WTC11 (cell line): ENCODE results near the gene PRR15L. TPM values are rescaled to one million over a fixed set of nuclear protein-coding genes. Genes with fewer than 3 reads are reported as not detected.

Experiments used
- ATAC-seq: fragments of 200-7000 bp; cut with Tn5 transposase; 2 replicates; pipeline ENCODE4 v1.10.0; 2021; ENCODE audit warnings: mild to moderate bottlenecking, moderate library complexity
- Bru-seq: library from RNA; stranded (reverse); fragments of 400-500 nt; gene quantifications from one replicate; lab custom pipeline; 2021; lab: Mats Ljungman, UMichigan
- CTCF ChIA-PET: fragments of 300-600 bp; sonication (Branson Sonifier 250); formaldehyde crosslinking; loops from one replicate; lab custom pipeline; 2021; ENCODE audit warnings: antibody characterized with exemption; lab: Charles Lee
- POLR2A ChIA-PET: fragments of 350-600 bp; sonication (Branson Sonifier 250); formaldehyde crosslinking; loops from one replicate; lab custom pipeline; 2021; ENCODE audit warnings: antibody characterized with exemption; lab: Charles Lee
- DNase-seq: peaks from one replicate; pipeline ENCODE4 v3.0.0; 2021; ENCODE audit warnings: low spot score
- H3K27ac Mint-ChIP-seq: 2 replicates; pipeline ENCODE4 v1.8.0; 2021; ENCODE audit warnings: mixed read lengths
- H3K27me3 Mint-ChIP-seq: 2 replicates; pipeline ENCODE4 v1.8.0; 2021; ENCODE audit warnings: low read depth, mild to moderate bottlenecking, moderate library complexity, mixed read lengths
- H3K36me3 Mint-ChIP-seq: 2 replicates; pipeline ENCODE4 v1.8.0; 2021; ENCODE audit warnings: mixed read lengths
- H3K4me1 Mint-ChIP-seq: 2 replicates; pipeline ENCODE4 v1.8.0; 2022; ENCODE audit warnings: mixed read lengths
- H3K4me3 Mint-ChIP-seq: 2 replicates; pipeline ENCODE4 v1.8.0; 2021; ENCODE audit warnings: mild to moderate bottlenecking, moderate library complexity, mixed read lengths
- H3K9me3 Mint-ChIP-seq: 2 replicates; pipeline ENCODE4 v1.8.0; 2021; ENCODE audit warnings: mixed read lengths
- ATF6 ChIP-seq: sonication (generic); formaldehyde crosslinking; IDR thresholded peaks from 2 replicates; pipeline ENCODE4 v1.8.1; 2023; ENCODE audit warnings: mild to moderate bottlenecking, missing genetic modification reagents
- CBFB ChIP-seq: sonication (generic); formaldehyde crosslinking; IDR thresholded peaks from 2 replicates; pipeline ENCODE4 v1.8.1; 2022; ENCODE audit warnings: mild to moderate bottlenecking, low read depth, missing genetic modification reagents
- CREB1 ChIP-seq: sonication (generic); formaldehyde crosslinking; IDR thresholded peaks from 2 replicates; pipeline ENCODE4 v1.8.0; 2023; ENCODE audit warnings: mild to moderate bottlenecking, missing genetic modification reagents
- NFATC4 ChIP-seq: fragments of 250-450 bp; sonication (Bioruptor Pico); IDR thresholded peaks from 2 replicates; pipeline ENCODE4 v1.9.0; 2021; ENCODE audit warnings: mild to moderate bottlenecking
- NFE2L1 ChIP-seq: sonication (generic); formaldehyde crosslinking; IDR thresholded peaks from 2 replicates; pipeline ENCODE4 v1.8.1; 2023; ENCODE audit warnings: missing genetic modification reagents
- PRDM15 ChIP-seq: sonication (generic); formaldehyde crosslinking; IDR thresholded peaks from 2 replicates; pipeline ENCODE4 v1.8.0; 2022; ENCODE audit warnings: missing genetic modification reagents
- TCF7 ChIP-seq: sonication (generic); formaldehyde crosslinking; IDR thresholded peaks from 2 replicates; pipeline ENCODE4 v1.8.0; 2022; ENCODE audit warnings: mild to moderate bottlenecking, low read depth, missing genetic modification reagents, moderate library complexity
- ZBTB21 ChIP-seq: sonication (generic); formaldehyde crosslinking; IDR thresholded peaks from 2 replicates; pipeline ENCODE4 v1.8.1; 2023; ENCODE audit warnings: mild to moderate bottlenecking, missing genetic modification reagents, borderline replicate concordance
- ZNF532 ChIP-seq: fragments of 250-450 bp; sonication (Bioruptor Pico); IDR thresholded peaks from 2 replicates; pipeline ENCODE4 v1.9.0; 2021; ENCODE audit warnings: mild to moderate bottlenecking, borderline replicate concordance
- long read RNA-seq, 3 experiments: library from RNA in 1 of 3; library from capped mRNA in 1 of 3; library from polyadenylated mRNA in 1 of 3; unstranded in 2 of 3; stranded (forward) in 1 of 3; transcript quantifications; one replicate each; pipeline ENCODE4 v2.0.0, GENCODE V29; 2021
- total RNA-seq: library from RNA; stranded (reverse); gene quantifications from 3 replicates; pipeline ENCODE4 v1.2.3, GENCODE V29; 2021
- TF ChIP-seq, protein P1 (sequence below): sonication (generic); formaldehyde crosslinking; IDR thresholded peaks from 2 replicates; pipeline ENCODE4 v1.8.1; 2023; ENCODE audit warnings: mild to moderate bottlenecking, missing genetic modification reagents
- TF ChIP-seq, protein P2 (sequence below): sonication (generic); formaldehyde crosslinking; IDR thresholded peaks from 2 replicates; pipeline ENCODE4 v1.8.1; 2022; ENCODE audit warnings: mild to moderate bottlenecking, missing genetic modification reagents, moderate library complexity, borderline replicate concordance
- TF ChIP-seq, protein P3 (sequence below): fragments of 250-450 bp; sonication (Bioruptor Pico); conservative IDR thresholded peaks from 2 replicates; pipeline ENCODE4 v1.9.0; 2021; ENCODE audit warnings: mild to moderate bottlenecking
- TF ChIP-seq, protein P4 (sequence below): sonication (generic); formaldehyde crosslinking; IDR thresholded peaks from 2 replicates; pipeline ENCODE4 v1.8.1; 2023; ENCODE audit warnings: mild to moderate bottlenecking, missing genetic modification reagents, moderate library complexity
- TF ChIP-seq, protein P5 (sequence below): fragments of 250-450 bp; sonication (Bioruptor Pico); IDR thresholded peaks from 2 replicates; pipeline ENCODE4 v2.1.2; 2022; ENCODE audit warnings: mild to moderate bottlenecking, moderate library complexity
- TF ChIP-seq, protein P6 (sequence below): sonication (generic); formaldehyde crosslinking; IDR thresholded peaks from 2 replicates; pipeline ENCODE4 v1.8.0; 2022; ENCODE audit warnings: mild to moderate bottlenecking, missing genetic modification reagents

PRR15L gene, protein sequence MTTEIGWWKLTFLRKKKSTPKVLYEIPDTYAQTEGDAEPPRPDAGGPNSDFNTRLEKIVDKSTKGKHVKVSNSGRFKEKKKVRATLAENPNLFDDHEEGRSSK
- total RNA-seq (0.59 to 1.1 TPM (median 1.1 TPM) in 3 replicates), Bru-seq, nascent RNA (percentile 38 among the genes with signal in this experiment)
- long read RNA-seq, experiment 1, partial matches to known transcripts: 0 of 2 reads
- long read RNA-seq, experiment 1, other reads (novel, unspliced or antisense): 1 of 2 reads
- long read RNA-seq, experiment 2: 0 reads
- long read RNA-seq, experiment 3, partial matches to known transcripts: 0 of 1 reads
- long read RNA-seq, experiment 3, other reads (novel, unspliced or antisense): 0 of 1 reads

GRCh38 chr17:47957591-47958490 lies at the start of gene PRR15L:
Gene PRR15L (minus strand): TSS chr17:47957883. CDS start chr17:47953234, 4,649 bp downstream.
- peaks cover 15% of the 10 kb centered on the region for H3K27me3 Mint-ChIP-seq
- peak within 1 kb of the TSS; percentile 45 for H3K4me3 Mint-ChIP-seq
- DNase-seq (peak; percentile 66), ATAC-seq (peak; percentile 80)
- peak within 1 kb of the TSS; percentile 70 for H3K27ac Mint-ChIP-seq
- H3K9me3 Mint-ChIP-seq: peaks cover 8% of the 10 kb centered on the region
- ChIA-PET POLR2A (interaction anchor here (0.6 to 1.6 kb wide), 4 partner anchors 13 to 255 kb away, joined by 3 to 10 read pairs (median 4); partner anchors contain the start of genes CDK5RAP3 and PNPO), CTCF (interaction anchor here (0.6 to 7.0 kb wide), 21 partner anchors 8 to 173 kb away, joined by 3 to 119 read pairs (median 6); partner anchors contain the start of genes CDK5RAP3, PNPO, SCRN2 and SP2)
- peaks cover 29% of the 10 kb centered on the region for H3K4me1 Mint-ChIP-seq
- no peaks in the 10 kb centered on the region for H3K36me3 Mint-ChIP-seq
- TF ChIP-seq, protein P1, sequence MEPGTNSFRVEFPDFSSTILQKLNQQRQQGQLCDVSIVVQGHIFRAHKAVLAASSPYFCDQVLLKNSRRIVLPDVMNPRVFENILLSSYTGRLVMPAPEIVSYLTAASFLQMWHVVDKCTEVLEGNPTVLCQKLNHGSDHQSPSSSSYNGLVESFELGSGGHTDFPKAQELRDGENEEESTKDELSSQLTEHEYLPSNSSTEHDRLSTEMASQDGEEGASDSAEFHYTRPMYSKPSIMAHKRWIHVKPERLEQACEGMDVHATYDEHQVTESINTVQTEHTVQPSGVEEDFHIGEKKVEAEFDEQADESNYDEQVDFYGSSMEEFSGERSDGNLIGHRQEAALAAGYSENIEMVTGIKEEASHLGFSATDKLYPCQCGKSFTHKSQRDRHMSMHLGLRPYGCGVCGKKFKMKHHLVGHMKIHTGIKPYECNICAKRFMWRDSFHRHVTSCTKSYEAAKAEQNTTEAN (CRISPR knock-in tag): no peak
- TF ChIP-seq TCF7 (CRISPR knock-in tag): no peak
- TF ChIP-seq PRDM15: no peak
- TF ChIP-seq, protein P2, sequence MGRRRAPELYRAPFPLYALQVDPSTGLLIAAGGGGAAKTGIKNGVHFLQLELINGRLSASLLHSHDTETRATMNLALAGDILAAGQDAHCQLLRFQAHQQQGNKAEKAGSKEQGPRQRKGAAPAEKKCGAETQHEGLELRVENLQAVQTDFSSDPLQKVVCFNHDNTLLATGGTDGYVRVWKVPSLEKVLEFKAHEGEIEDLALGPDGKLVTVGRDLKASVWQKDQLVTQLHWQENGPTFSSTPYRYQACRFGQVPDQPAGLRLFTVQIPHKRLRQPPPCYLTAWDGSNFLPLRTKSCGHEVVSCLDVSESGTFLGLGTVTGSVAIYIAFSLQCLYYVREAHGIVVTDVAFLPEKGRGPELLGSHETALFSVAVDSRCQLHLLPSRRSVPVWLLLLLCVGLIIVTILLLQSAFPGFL: no peak
- TF ChIP-seq CBFB (CRISPR knock-in tag): no peak
- TF ChIP-seq ZNF532: no peak
- TF ChIP-seq ATF6: no peak
- no peak for TF ChIP-seq CREB1 (CRISPR knock-in tag)
- TF ChIP-seq, protein P3, sequence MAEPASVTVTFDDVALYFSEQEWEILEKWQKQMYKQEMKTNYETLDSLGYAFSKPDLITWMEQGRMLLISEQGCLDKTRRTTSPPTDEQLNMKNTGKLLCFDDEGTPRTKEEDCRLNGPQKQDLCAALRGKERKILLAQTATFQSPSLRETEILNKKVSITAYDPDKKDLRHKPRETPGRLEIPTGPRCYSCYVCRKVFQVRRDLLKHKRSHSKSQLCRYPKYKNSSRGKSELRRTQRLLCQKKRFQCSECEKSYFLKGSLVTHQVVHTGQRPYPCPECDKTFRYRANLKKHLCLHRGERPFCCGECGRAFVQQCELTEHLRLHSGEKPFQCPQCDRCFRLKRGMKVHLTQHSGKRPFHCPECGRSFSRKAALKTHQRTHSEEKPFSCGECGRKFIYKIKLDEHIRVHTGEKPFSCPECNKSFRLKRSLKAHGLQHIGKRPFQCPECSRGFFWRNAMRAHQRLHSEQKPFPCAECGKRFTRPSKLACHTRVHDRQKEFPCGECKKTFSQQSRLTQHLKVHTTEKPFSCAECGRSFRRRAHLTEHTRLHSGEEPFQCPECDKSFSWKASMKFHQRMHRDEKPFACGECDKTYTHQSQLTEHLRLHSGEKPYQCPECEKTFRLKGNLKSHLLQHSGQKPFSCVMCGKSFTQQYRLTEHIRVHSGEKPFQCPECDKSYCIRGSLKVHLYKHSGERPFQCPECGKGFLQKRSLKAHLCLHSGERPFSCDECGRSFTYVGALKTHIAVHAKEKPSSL (CRISPR knock-in tag): no peak
- TF ChIP-seq NFATC4 (CRISPR knock-in tag): no peak
- TF ChIP-seq, protein P4, sequence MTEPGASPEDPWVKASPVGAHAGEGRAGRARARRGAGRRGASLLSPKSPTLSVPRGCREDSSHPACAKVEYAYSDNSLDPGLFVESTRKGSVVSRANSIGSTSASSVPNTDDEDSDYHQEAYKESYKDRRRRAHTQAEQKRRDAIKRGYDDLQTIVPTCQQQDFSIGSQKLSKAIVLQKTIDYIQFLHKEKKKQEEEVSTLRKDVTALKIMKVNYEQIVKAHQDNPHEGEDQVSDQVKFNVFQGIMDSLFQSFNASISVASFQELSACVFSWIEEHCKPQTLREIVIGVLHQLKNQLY (CRISPR knock-in tag): no peak
- TF ChIP-seq, protein P5, sequence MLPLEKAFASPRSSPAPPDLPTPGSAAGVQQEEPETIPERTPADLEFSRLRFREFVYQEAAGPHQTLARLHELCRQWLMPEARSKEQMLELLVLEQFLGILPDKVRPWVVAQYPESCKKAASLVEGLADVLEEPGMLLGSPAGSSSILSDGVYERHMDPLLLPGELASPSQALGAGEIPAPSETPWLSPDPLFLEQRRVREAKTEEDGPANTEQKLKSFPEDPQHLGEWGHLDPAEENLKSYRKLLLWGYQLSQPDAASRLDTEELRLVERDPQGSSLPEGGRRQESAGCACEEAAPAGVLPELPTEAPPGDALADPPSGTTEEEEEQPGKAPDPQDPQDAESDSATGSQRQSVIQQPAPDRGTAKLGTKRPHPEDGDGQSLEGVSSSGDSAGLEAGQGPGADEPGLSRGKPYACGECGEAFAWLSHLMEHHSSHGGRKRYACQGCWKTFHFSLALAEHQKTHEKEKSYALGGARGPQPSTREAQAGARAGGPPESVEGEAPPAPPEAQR (CRISPR knock-in tag): no peak
- no peak for TF ChIP-seq ZBTB21 (CRISPR knock-in tag)
- no peak for TF ChIP-seq NFE2L1
- TF ChIP-seq, protein P6, sequence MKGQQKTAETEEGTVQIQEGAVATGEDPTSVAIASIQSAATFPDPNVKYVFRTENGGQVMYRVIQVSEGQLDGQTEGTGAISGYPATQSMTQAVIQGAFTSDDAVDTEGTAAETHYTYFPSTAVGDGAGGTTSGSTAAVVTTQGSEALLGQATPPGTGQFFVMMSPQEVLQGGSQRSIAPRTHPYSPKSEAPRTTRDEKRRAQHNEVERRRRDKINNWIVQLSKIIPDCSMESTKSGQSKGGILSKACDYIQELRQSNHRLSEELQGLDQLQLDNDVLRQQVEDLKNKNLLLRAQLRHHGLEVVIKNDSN (CRISPR knock-in tag): no peak
